Thyroid gland (tissue), 4 donors: ENCODE measurements around the gene TEX48.

ENCODE experiments used
- CTCF ChIP-seq, 6 experiments: fragments of 200-600 bp in 3 of 6; fragments of 450-650 bp in 3 of 6; sonication (generic) in 3 of 6; IDR thresholded peaks; one replicate each; pipeline ENCODE4 v1.5.1; 2016 to 2019; ENCODE audit warnings: antibody characterized with exemption in 6 of 6, mild to moderate bottlenecking in 2 of 6, inconsistent platforms in 1 of 6, moderate library complexity in 1 of 6
- POLR2A ChIP-seq, 2 donors: fragments of 450-650 bp; IDR thresholded peaks; one replicate each; pipeline ENCODE4 v1.6.1; 2017; ENCODE audit warnings: antibody characterized with exemption in 2 of 2, mild to moderate bottlenecking in 2 of 2, moderate library complexity in 1 of 2

- TF ChIP-seq CTCF (IDR thresholded peaks at IDR 0.05) (no peak), POLR2A (IDR thresholded peaks at IDR 0.05) (no peak)
These were observed 5.1 kb downstream of the TEX48 start for GRCh38 chr9:114676901-114677300.
